GM19099 (cell line): ENCODE data around the gene SUSD4.

Source experiments
- POLR2A ChIP-seq: IDR thresholded peaks from 3 replicates; pipeline ENCODE4 v1.6.1; 2011; ENCODE audit warnings: low read depth; ENCODE audit not compliant: insufficient read length; ENCODE audit errors: extremely low read depth

SUSD4 gene

DNA sequence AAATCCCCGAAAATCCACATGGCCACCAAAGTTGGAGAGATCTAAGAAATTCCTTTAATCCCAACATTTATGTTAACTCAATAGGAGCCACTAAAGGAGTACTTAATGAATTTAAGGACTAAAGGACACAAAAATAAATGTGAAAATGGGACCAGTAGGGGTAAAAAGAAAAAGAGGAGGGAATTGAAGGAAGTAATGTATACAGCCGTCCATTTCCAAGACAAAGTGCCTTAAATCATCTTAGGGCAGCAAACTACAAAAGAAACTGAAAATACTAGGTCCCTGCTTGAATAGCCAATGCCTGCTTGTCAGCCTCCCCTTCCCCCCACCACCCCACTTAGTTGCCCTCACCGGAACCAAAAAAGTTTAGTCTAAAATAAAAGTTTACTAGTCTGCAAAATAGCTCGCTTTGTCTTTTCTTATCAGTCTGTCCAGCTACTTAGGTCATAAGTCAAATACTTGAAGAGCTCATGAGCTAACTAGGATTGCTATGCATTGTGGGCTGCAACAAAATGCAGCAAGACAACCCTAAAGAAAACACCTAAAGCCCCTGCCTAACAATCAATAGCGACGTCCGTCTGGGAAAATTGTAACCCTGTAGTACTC lies 154.6 kb downstream of the SUSD4 start:
- no peak for TF ChIP-seq POLR2A

- no peak for TF ChIP-seq POLR2A
Measured at GRCh38 chr1:223208164-223209076, 155.6 kb downstream of the SUSD4 start.

GRCh38 chr1:223207293-223208066 lies 156.5 kb downstream of the SUSD4 start:
- no peak for TF ChIP-seq POLR2A

- TF ChIP-seq POLR2A = no peak
Measured at GRCh38 chr1:223204424-223204823, 159.6 kb downstream of the SUSD4 start.

- TF ChIP-seq POLR2A = no peak
Measured at GRCh38 chr1:223203694-223204093, 160.3 kb downstream of the SUSD4 start.

DNA sequence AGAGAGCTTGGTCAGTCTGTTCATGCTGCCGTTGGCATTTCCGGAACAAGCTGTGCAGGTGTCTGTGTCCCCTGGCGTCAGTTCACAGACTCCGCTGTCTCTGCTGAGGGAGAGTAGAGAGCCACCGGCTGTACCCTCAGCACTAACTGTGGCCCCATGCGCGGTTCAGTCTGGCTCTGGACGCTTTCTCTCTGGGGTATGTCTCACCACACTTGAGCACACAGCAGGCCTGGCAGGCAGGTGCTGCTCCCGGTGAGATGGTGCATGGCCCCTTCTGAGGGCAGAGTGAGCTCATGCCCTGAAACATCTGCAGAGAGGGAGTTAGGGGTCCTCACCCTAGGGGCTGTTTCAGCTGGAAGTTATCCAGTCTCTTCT lies 161.0 kb downstream of the SUSD4 start:
- no peak for TF ChIP-seq POLR2A

DNA sequence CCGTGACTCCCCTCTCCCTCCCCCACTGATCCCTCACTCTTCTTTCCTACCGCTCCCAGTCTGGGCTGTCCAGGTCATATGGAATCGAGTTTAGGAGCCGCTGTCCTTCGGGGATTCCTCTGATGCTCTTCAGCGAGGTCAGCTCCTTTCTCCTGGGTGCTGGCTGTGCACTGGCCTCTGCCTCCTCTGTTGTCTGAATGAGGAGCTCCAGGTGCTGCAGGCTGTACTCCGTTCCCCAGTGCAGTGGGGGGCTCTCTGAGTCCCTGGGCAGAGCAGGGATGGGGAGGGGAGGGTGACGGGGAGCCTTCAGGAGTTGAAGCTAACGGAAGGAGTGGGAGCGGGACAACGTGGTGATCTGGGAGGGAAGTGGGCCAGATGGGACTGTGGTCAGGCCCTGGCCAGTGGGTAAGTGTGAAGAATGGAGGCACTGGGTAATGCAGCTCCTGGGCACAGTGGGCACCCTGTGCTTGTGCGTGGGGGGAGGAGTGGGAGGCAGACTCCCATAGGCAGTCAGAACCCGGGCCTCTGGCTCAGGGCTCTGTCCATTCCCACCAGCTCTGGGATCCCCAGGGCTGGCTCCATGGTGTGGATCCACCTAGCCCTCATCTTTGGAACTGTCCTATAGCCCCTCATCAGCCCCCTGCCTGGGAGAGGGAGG lies 161.5 kb downstream of the SUSD4 start:
- no peak for TF ChIP-seq POLR2A

- no peak for TF ChIP-seq POLR2A
Measured at GRCh38 chr1:223201967-223202366, 162.0 kb downstream of the SUSD4 start.

DNA sequence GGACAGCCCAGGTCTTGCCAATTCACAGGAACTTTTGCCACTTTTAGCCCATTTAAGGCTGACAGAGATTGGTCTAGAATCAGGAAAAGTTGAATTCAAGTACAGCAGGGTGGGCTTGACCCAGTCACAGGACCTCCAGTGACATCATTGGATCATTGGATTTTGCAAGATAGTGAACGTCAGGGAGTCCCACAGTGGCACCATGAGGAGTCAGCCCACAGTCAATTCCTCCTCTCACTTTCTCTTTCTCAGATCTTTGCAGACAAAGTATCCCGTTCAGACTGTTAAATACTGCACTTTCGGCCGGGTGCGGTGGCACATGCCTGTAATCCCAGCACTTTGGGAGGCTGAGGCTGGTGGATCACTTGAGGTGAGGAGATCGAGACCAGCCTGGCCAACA lies 163.1 kb downstream of the SUSD4 start:
- no peak for TF ChIP-seq POLR2A

- no peak for TF ChIP-seq POLR2A
Measured at GRCh38 chr1:223199094-223199647, 164.8 kb downstream of the SUSD4 start.

GRCh38 chr1:223198628-223198965 lies 165.4 kb downstream of the SUSD4 start:
- no peak for TF ChIP-seq POLR2A

DNA sequence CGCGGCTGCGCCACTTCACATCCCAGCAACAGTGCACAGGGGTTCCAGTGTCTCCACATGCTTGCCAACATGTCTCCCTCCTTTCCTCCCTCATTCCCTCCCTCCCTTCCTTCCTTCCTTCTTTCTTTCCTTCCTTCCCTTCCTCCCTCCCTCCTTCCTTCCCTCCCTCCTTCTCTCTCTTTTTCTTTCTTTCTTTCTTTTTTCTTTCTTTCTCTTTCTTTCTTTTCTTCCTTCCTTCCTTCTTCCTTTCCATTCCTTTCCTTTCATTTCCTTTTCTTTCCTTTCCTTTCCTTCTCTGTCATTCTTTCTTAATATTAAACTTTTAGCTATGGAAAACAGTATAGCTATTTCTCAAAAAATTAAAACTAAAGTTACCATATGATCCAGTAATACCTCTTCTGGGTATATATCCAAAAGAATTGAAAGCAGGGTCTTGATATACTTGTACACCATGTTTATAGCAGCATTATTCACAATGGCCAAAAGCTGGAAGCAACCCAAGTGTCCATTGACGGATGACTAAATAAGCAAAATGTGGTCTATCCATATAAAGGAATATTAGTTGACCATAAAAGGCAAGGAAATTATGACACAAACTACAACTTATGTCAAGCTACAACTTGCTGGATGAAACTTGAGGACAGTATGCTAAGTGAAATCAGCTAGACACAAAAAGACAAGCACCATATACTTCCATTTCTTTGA lies 165.9 kb downstream of the SUSD4 start:
- TF ChIP-seq POLR2A = no peak

GRCh38 chr1:223189903-223190724 lies 173.9 kb downstream of the SUSD4 start:
- no peak for TF ChIP-seq POLR2A
